Mucosa of rectum (tissue), 2 donors: ENCODE measurements around the gene THSD8.

Experiments
- H3K27ac ChIP-seq, 2 donors: one replicate each; pipeline ENCODE4 v1.7.0; 2013; ENCODE audit warnings: inconsistent platforms in 2 of 2, low read depth in 2 of 2, low read length in 2 of 2
- H3K27me3 ChIP-seq, 2 donors: one replicate each; pipeline ENCODE4 v1.7.0; 2013; ENCODE audit warnings: low read length in 2 of 2; ENCODE audit not compliant: control insufficient read depth in 2 of 2, insufficient read depth in 2 of 2
- H3K36me3 ChIP-seq, 2 donors: one replicate each; pipeline ENCODE4 v1.7.0; 2013; ENCODE audit warnings: low read length in 2 of 2; ENCODE audit not compliant: control insufficient read depth in 2 of 2, insufficient read depth in 2 of 2
- H3K4me1 ChIP-seq, 2 donors: one replicate each; pipeline ENCODE4 v1.7.0; 2013; ENCODE audit warnings: low read length in 2 of 2, mild to moderate bottlenecking in 1 of 2; ENCODE audit not compliant: control insufficient read depth in 2 of 2, insufficient read depth in 2 of 2
- H3K4me3 ChIP-seq, 2 donors: one replicate each; pipeline ENCODE4 v1.7.0; 2013; ENCODE audit warnings: low read length in 2 of 2
- H3K9ac ChIP-seq, 2 donors: one replicate each; pipeline ENCODE4 v1.7.0; 2013; ENCODE audit warnings: low read length in 2 of 2, low read depth in 1 of 2, mild to moderate bottlenecking in 1 of 2
- H3K9me3 ChIP-seq, 2 donors: one replicate each; pipeline ENCODE4 v1.7.0; 2013; ENCODE audit warnings: low read length in 2 of 2; ENCODE audit not compliant: control insufficient read depth in 2 of 2
- donor health status: healthy.
- donor health status: Normal muscosa, but diverticular disease.

The THSD8 gene

DNA sequence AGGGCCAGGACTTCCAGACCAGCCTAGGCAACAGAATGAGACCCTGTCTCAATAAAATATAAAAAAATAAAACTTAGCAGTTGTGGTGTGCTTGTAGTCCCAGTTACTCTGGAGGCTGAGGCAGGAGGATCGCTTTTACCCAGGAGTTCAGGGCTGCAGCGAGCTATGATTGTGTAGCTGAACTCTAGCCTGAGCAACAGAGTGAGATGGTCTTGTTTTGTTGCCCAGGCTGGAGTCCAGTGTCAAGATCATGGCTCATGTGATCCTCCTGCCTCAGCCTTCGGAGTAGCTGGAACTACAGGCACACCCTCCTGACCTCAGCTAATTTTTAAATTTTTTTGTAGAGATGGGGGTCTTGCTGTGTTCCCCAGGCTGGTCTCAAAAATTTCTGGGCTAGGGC is 14.9 kb upstream of the THSD8 start:
- no peaks in the 10 kb centered on the region for H3K36me3 ChIP-seq
- no peak overlapping the region for H3K4me3 ChIP-seq
- no peaks in the 10 kb centered on the region for H3K9me3 ChIP-seq
- peak overlapping the region; percentile 100 for H3K27ac ChIP-seq
- H3K27me3 ChIP-seq, result no peaks in the 10 kb centered on the region
- peaks cover 78 to 80% of the 10 kb centered on the region in 2 donors for H3K4me1 ChIP-seq
- peak overlapping the region; percentile 56 to 72 for H3K9ac ChIP-seq

DNA sequence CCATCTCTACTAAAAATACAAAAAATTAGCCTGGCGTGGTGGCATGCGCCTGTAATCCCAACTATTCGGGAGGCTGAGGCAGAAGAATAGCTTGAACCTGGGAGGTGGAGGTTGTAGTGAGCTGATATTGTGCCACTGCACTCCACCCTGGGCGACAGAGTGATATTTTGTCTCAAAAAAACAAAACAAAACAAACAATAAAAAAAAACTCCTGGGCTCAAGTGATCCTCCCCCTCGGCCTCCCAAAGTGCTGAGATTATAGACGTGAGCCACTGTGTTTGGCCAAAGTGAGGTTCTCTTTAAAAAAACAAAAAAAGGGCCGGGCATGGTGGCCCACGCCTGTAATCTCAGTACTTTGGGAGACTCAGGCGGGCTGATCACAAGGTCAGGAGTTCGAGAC is 14.4 kb upstream of the THSD8 start:
- Histone ChIP-seq H3K27me3 (no peaks in the 10 kb centered on the region), H3K27ac (peak overlapping the region; percentile 100), H3K9me3 (no peaks in the 10 kb centered on the region), H3K36me3 (no peaks in the 10 kb centered on the region), H3K4me3 (no peak overlapping the region), H3K9ac (peak overlapping the region in 1 of 2 donors; percentile 72), H3K4me1 (peaks cover 74 to 75% of the 10 kb centered on the region in 2 donors)

DNA sequence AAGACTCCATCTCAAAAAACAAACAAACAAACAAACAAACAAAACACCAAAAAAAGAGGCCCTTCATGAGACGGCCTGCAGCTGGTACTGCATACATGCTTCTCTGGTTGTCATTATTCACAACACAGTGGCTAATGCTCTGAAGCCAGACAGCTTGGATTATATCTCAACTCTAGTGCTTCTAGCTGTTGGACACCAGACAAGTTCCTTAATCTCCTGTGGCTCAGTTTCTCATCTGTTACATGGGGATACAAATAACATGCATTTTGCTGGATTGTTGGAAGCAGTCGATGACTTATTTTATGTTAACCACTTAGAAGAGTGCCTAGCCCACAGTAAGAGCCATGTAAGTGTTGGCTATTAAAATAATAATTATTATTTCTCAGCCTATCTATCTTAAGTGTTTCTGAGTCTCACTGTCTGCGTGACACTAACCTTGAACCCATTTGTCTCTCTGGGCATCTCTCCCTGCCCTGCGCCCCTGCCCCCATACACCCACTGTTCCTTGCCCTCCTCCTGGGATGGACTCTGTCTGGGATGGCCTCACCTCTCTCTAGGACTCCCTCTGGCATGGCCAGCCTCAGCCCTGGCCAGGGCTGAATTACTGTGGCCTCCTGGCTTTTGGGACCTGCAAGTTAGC is 13.7 kb upstream of the THSD8 start:
- H3K9me3 ChIP-seq, result no peaks in the 10 kb centered on the region
- peak overlapping the region; percentile 80 to 97 for H3K9ac ChIP-seq
- H3K4me1 ChIP-seq, result peaks cover 69 to 71% of the 10 kb centered on the region in 2 donors
- H3K27me3 ChIP-seq, result no peaks in the 10 kb centered on the region
- peak overlapping the region; percentile 100 for H3K27ac ChIP-seq
- peak overlapping the region; percentile 71 to 93 for H3K4me3 ChIP-seq
- H3K36me3 ChIP-seq, result peaks cover 0 to 2% of the 10 kb centered on the region in 2 donors

DNA sequence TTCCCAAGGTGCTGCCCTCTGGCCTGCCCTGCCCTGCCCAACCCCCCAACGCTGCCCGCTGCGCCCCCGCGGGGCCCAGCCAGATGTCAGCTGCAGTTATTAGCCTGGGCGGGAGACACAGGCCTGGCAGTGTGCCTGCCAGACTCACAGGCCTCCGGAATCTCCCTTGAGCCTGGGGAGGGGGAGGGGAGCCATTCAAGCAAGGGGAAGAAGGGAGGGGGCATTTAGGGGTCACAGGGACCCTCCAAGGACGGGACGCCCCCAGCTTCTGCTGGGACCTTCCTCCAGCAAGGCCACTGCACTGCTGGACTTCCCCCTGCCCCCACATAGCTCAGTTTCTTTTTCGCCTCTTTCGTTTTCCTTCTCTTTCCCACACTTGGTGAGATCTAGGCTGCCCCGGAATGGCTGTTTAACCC is 13.2 kb upstream of the THSD8 start:
- H3K4me3 ChIP-seq, result peak overlapping the region; percentile 71 to 93
- peaks cover 64 to 66% of the 10 kb centered on the region in 2 donors for H3K4me1 ChIP-seq
- no peaks in the 10 kb centered on the region for H3K9me3 ChIP-seq
- H3K9ac ChIP-seq, result peak overlapping the region; percentile 80 to 97
- no peaks in the 10 kb centered on the region for H3K27me3 ChIP-seq
- H3K36me3 ChIP-seq, result peaks cover 0 to 2% of the 10 kb centered on the region in 2 donors
- peak overlapping the region; percentile 100 for H3K27ac ChIP-seq

DNA sequence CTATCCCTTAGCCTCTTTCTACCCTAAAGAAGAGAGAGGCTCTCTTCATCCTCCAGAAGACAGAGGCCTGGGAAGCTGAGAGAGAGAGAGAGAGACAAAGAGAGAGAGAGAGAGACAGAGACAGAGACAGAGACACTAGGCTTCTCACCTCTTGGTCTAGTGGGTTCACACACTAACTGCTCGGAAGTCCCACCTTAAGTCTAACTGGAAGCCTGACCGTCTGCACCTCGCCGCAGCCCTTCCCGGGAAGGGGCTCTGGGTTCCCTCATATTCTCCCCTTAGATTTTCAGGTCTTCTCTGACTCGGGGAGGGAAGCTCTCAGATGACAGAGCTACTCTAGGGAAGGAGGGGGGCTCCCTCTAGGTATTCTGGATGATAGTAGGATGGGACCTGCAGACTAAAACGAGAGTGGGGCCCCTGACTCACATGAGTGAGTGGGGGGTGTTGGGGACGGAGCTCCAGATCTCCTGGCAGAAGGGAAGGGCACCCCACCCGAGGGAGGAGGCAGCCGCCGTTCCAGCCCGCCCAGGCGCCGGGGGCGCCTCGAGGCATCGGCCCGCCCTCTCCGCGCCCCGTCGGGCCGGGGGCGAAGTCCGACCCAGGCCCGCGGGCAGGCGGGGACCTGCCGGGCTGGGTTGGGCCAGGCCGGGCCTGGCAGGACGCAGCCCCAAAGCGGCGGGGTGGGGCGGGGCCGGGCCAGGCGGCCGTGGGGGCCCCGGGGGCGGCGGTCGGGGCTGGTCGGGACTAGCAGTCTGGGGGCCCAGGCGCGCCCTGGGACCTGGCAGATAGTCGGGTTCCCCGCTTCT is 12.6 kb upstream of the THSD8 start:
- peak overlapping the region; percentile 93 to 96 for H3K4me3 ChIP-seq
- peak overlapping the region; percentile 80 to 97 for H3K9ac ChIP-seq
- peaks cover 64 to 65% of the 10 kb centered on the region in 2 donors for H3K4me1 ChIP-seq
- no peaks in the 10 kb centered on the region for H3K9me3 ChIP-seq
- no peaks in the 10 kb centered on the region for H3K27me3 ChIP-seq
- H3K36me3 ChIP-seq, result peaks cover 0 to 2% of the 10 kb centered on the region in 2 donors
- peak overlapping the region; percentile 100 for H3K27ac ChIP-seq

DNA sequence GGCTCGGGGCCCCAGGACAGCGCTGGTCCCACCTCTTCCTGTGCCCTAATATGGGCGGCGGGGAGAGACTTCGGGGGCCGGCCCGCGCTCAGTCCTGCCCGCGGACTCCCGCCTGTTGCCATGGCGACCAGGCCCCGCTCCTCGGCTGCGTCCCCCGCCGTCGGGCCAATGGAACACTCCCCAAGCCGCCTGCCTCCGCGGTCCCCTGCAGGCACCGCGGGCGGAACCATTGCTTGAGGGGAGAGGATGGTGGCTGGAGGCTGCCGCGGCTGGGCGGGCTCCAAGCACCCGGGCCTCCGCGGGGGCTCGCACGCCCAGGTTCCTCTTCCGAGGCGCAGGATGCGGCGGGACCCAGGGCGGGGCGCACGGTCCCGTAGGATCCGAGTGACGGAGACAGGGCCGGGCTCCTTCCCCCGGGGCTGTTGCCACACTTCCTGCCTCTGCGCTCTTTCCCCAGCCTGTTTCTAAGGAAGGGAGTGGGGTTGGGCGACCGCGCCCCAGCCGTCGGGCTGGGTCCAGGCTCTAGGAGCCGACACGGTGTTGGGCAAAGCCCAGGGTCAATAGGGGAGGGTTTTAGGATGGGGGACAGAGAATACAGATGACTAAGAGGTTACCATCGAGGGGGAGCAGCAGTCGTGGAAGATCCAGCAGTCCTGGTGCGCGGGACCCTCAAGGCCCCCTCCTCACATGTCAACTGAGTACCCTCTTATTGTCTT is 11.8 kb upstream of the THSD8 start:
- Histone ChIP-seq H3K27me3 (no peaks in the 10 kb centered on the region), H3K4me3 (peak overlapping the region; percentile 93 to 96), H3K36me3 (peaks cover 0 to 2% of the 10 kb centered on the region in 2 donors), H3K4me1 (peaks cover 62% of the 10 kb centered on the region in 2 donors), H3K9ac (peak overlapping the region; percentile 97 to 100), H3K9me3 (no peaks in the 10 kb centered on the region), H3K27ac (peak overlapping the region; percentile 100)

DNA sequence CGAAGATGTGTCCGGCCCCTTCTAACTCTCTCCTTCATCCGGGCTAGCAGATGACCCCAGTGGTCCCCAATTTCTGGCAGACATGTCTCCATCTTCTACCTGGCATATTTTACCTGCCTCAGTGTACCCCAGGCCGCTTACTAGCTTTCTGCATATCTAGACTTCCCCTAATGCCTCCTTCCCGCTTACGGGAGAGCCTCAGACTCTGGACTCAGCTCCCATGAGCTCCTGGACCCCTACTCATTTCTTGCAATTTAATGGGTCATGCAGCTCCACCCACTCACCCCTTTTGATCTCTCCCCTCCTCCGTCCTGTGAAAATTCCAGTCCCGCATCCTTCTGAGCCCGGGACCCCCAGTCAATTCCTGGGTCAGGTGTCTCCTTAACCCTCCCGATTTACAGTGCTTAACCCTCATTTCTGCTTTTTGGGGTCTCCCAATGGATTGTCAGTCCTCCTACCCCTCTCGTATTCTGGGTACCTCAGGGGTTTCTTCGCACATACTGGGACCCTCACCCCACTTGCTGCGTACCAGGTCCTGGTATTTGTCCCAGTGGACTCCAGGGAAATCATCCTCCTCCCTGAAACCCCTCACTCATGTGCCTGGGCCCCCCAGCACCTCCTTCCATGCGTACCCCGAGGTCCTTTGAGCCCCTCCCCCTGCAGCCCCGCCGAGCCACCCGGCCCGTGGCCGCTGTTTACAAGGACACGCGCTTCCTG is 11.1 kb upstream of the THSD8 start:
- peaks cover 0 to 2% of the 10 kb centered on the region in 2 donors for H3K36me3 ChIP-seq
- H3K4me3 ChIP-seq, result peak overlapping the region; percentile 93 to 96
- H3K27me3 ChIP-seq, result no peaks in the 10 kb centered on the region
- H3K27ac ChIP-seq, result peak overlapping the region; percentile 100
- no peaks in the 10 kb centered on the region for H3K9me3 ChIP-seq
- peaks cover 57 to 58% of the 10 kb centered on the region in 2 donors for H3K4me1 ChIP-seq
- peak overlapping the region; percentile 97 to 100 for H3K9ac ChIP-seq

DNA sequence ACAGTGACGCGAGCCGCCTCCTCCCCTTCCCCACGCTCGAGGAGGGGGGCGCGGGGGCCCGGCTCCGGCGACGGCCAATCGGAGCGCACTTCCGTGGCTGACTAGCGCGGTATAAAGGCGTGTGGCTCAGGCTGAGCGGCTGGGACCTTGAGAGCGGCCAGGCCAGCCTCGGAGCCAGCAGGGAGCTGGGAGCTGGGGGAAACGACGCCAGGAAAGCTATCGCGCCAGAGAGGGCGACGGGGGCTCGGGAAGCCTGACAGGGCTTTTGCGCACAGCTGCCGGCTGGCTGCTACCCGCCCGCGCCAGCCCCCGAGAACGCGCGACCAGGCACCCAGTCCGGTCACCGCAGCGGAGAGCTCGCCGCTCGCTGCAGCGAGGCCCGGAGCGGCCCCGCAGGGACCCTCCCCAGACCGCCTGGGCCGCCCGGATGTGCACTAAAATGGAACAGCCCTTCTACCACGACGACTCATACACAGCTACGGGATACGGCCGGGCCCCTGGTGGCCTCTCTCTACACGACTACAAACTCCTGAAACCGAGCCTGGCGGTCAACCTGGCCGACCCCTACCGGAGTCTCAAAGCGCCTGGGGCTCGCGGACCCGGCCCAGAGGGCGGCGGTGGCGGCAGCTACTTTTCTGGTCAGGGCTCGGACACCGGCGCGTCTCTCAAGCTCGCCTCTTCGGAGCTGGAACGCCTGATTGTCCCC is 10.4 kb upstream of the THSD8 start, which contains the start of gene JUNB:
Gene JUNB (plus strand): TSS at position 142 of the 706 bp plus-strand sequence. CDS start 286 bp downstream, at position 428.
- peaks cover 57 to 58% of the 10 kb centered on the region in 2 donors for H3K4me1 ChIP-seq
- peaks cover 0 to 2% of the 10 kb centered on the region in 2 donors for H3K36me3 ChIP-seq
- peak within 1 kb of the TSS; percentile 97 to 100 for H3K9ac ChIP-seq
- peak within 1 kb of the TSS; percentile 100 for H3K27ac ChIP-seq
- no peaks in the 10 kb centered on the region for H3K9me3 ChIP-seq
- H3K4me3 ChIP-seq, result peak within 1 kb of the TSS; percentile 93 to 96
- H3K27me3 ChIP-seq, result no peaks in the 10 kb centered on the region
